Erythroblast (primary cell): ENCODE data around the gene PMEL.
"Not testable (repeated sequence)": the region's sequence is repeated elsewhere in the genome, so short reads cannot be mapped to it uniquely, and the experiment has no call there.

Source experiments
- GATA1 ChIP-seq: IDR thresholded peaks from 2 replicates; pipeline ENCODE4 v1.6.1; 2011; ENCODE audit warnings: low read depth, mild to moderate bottlenecking, control low read depth, low read length, moderate library complexity
- POLR2A ChIP-seq: IDR thresholded peaks from 2 replicates; pipeline ENCODE4 v1.6.1; 2011; ENCODE audit warnings: mild to moderate bottlenecking, low read length

- TF ChIP-seq POLR2A, GATA1: not testable (repeated sequence)
Observed at GRCh38 chr12:55923648-55924047, 42.2 kb downstream of the PMEL start.
